Body of pancreas (tissue), 4 donors: ENCODE data around the gene TMEM229A. TPM values are rescaled to one million over a fixed set of nuclear protein-coding genes. Genes with fewer than 3 reads are reported as not detected.

Experiments used
- ATAC-seq: fragments of 150-250 bp; one replicate; pipeline ENCODE4 v1.9.1; 2016
- DNase-seq, 4 donors: peaks; one replicate each; pipeline ENCODE4 v3.0.0-alpha.2; 2019
- H3K27ac ChIP-seq, 4 donors: fragments of 200-600 bp; sonication (generic); 1 replicate in 3 of 4; 2 replicates in 1 of 4; pipeline versions ENCODE4 v1.5.1 to v1.6.1; 2016 to 2019; ENCODE audit warnings: mild to moderate bottlenecking in 1 of 4, mixed read lengths in 1 of 4, moderate library complexity in 1 of 4
- H3K27me3 ChIP-seq, 2 donors: fragments of 200-600 bp; sonication (generic); one replicate each; pipeline ENCODE4 v1.6.0; 2016; ENCODE audit warnings: mild to moderate bottlenecking in 1 of 2
- H3K36me3 ChIP-seq, 2 donors: fragments of 200-600 bp; sonication (generic); replicated peaks in 1 of 2; 2 replicates each; pipeline ENCODE4 v1.5.1; 2016; ENCODE audit warnings: low read depth in 2 of 2; ENCODE audit not compliant: insufficient read depth in 1 of 2
- H3K4me1 ChIP-seq: fragments of 200-600 bp; sonication (generic); one replicate; pipeline ENCODE4 v1.6.0; 2016
- H3K4me3 ChIP-seq, 2 donors: fragments of 200-600 bp; sonication (generic); 1 replicate in 1 of 2; 2 replicates in 1 of 2; pipeline ENCODE4 v1.5.1; 2016 to 2019
- H3K9me3 ChIP-seq, 3 donors: fragments of 200-600 bp; sonication (generic); 1 replicate in 2 of 3; 2 replicates in 1 of 3; pipeline ENCODE4 v1.5.1; 2016
- POLR2A ChIP-seq, 3 donors: fragments of 450-650 bp; IDR thresholded peaks; one replicate each; pipeline ENCODE4 v1.6.1; 2016; ENCODE audit warnings: antibody characterized with exemption in 3 of 3, mild to moderate bottlenecking in 2 of 3
- WGBS, 2 donors: methylation state at CpG; one replicate each; pipeline ENCODE4 v1.1.5; 2017; 5-methylcytosine and 5-hydroxymethylcytosine counted together
- intact Hi-C: fragments of 100-400 bp; cut with DNase I; formaldehyde crosslinking; loops from one replicate; pipeline ENCODE4 v1.15.1; 2023
- total RNA-seq, 2 donors: library from RNA; depleted of rRNA; stranded (reverse); fragments of >200 nt; gene quantifications; one replicate each; pipeline ENCODE4 v1.1.0, GENCODE V29; 2016
- TF ChIP-seq, protein P1 (sequence below), 7 experiments: fragments of 450-650 bp in 4 of 7; fragments of 200-600 bp in 3 of 7; sonication (generic) in 3 of 7; IDR thresholded peaks; one replicate each; pipeline ENCODE4 v1.5.1; 2016 to 2019; ENCODE audit warnings: antibody characterized with exemption in 7 of 7

TMEM229A gene
- total RNA-seq, 2 donors from 2014 or later, result not detected

- DNase-seq (no peak), ATAC-seq (no peak)
- no peaks in the 10 kb centered on the region for H3K9me3 ChIP-seq
- 73 to 80% methylated on average over 3 of the region's 3 CpGs for WGBS, 2 donors
- H3K4me1 ChIP-seq, result no peaks in the 10 kb centered on the region
- H3K4me3 ChIP-seq, result no peak overlapping the region
- H3K27ac ChIP-seq, result no peak overlapping the region
- no peaks in the 10 kb centered on the region for H3K36me3 ChIP-seq
- no peaks in the 10 kb centered on the region for H3K27me3 ChIP-seq
- intact Hi-C loops, result no loop called here
- TF ChIP-seq, protein P1, sequence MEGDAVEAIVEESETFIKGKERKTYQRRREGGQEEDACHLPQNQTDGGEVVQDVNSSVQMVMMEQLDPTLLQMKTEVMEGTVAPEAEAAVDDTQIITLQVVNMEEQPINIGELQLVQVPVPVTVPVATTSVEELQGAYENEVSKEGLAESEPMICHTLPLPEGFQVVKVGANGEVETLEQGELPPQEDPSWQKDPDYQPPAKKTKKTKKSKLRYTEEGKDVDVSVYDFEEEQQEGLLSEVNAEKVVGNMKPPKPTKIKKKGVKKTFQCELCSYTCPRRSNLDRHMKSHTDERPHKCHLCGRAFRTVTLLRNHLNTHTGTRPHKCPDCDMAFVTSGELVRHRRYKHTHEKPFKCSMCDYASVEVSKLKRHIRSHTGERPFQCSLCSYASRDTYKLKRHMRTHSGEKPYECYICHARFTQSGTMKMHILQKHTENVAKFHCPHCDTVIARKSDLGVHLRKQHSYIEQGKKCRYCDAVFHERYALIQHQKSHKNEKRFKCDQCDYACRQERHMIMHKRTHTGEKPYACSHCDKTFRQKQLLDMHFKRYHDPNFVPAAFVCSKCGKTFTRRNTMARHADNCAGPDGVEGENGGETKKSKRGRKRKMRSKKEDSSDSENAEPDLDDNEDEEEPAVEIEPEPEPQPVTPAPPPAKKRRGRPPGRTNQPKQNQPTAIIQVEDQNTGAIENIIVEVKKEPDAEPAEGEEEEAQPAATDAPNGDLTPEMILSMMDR (IDR thresholded peaks at IDR 0.05), result no peak
- no peak for TF ChIP-seq POLR2A (IDR thresholded peaks at IDR 0.05)
Measured at GRCh38 chr7:123999703-124000102, 33.2 kb downstream of the TMEM229A start.

DNA sequence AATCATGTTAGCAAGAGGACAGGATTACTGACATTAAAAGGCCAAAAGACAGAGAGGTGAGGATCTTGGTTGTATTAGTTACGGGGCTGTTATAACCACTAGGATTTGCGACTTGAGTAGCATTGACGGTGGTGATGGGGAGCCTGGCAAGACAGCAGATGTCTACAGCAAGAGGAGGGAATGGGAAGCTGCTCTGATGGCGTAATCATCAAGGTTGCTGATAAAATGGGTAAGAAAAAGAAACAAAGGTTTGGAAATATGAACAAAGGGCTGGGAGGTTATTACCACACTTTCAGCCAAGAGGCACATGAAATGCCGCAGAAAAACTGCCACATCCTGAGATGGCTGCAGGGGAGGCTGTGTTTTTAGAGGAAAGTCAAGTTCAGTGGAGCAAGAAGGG, 33.9 kb downstream of the TMEM229A start:
- Histone ChIP-seq H3K4me3 (no peak overlapping the region), H3K36me3 (no peaks in the 10 kb centered on the region)
- intact Hi-C loops, result no loop called here

GRCh38 chr7:123996327-123996625, 36.6 kb downstream of the TMEM229A start:
- Histone ChIP-seq H3K27me3 (no peaks in the 10 kb centered on the region), H3K4me3 (no peak overlapping the region), H3K4me1 (no peaks in the 10 kb centered on the region), H3K9me3 (no peaks in the 10 kb centered on the region), H3K36me3 (no peaks in the 10 kb centered on the region), H3K27ac (no peak overlapping the region)
- TF ChIP-seq, protein P1 (IDR thresholded peaks at IDR 0.05), result no peak
- TF ChIP-seq POLR2A (IDR thresholded peaks at IDR 0.05), result no peak
- intact Hi-C loops, result no loop called here
- DNase-seq (no peak), ATAC-seq (no peak)
- WGBS, 2 donors, result 85 to 93% methylated on average over 6 of the region's 6 CpGs

More for the DNA sequence above, 33.9 kb downstream of the TMEM229A start:
- H3K27me3 ChIP-seq, result no peaks in the 10 kb centered on the region
- TF ChIP-seq, protein P1 (IDR thresholded peaks at IDR 0.05), result no peak
- no peak for TF ChIP-seq POLR2A (IDR thresholded peaks at IDR 0.05)
- no peak overlapping the region for H3K27ac ChIP-seq
- 76 to 90% methylated on average over 5 of the region's 5 CpGs for WGBS, 2 donors
- no peak for ATAC-seq
- H3K9me3 ChIP-seq, result no peaks in the 10 kb centered on the region
- no peak for DNase-seq
- H3K4me1 ChIP-seq, result no peaks in the 10 kb centered on the region

- intact Hi-C loops, result no loop called here
- Histone ChIP-seq H3K27me3 (no peaks in the 10 kb centered on the region), H3K4me1 (no peaks in the 10 kb centered on the region), H3K4me3 (no peak overlapping the region), H3K9me3 (no peaks in the 10 kb centered on the region), H3K27ac (no peak overlapping the region), H3K36me3 (no peaks in the 10 kb centered on the region)
- WGBS, 2 donors, result 80 to 88% methylated on average over 10 of the region's 10 CpGs
- DNase-seq, result no peak
- no peak for ATAC-seq
- TF ChIP-seq, protein P1 (IDR thresholded peaks at IDR 0.05), result no peak
- no peak for TF ChIP-seq POLR2A (IDR thresholded peaks at IDR 0.05)
Measured at GRCh38 chr7:123995617-123996326, 37.1 kb downstream of the TMEM229A start.

DNA sequence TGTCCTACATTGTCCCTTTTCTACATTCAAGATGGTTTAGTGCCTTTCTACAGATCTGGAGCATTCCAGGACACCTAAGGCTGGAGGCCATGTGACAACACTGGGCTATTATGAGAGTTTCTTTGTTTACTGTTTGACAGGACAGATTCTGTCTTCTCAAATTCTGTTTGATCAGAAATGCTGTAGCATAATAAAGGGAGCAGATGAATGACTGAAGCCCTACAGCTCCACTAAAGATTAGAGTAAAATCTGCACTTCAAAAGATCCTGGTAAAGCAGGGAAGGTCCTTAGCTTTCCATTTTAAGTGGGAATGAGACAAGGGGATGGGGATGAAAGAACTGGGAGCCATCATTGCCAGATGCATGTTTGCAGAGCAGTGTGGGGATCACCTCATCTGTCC, 38.4 kb downstream of the TMEM229A start:
- Histone ChIP-seq H3K4me3 (no peak overlapping the region), H3K27me3 (no peaks in the 10 kb centered on the region), H3K36me3 (no peaks in the 10 kb centered on the region), H3K27ac (no peak overlapping the region), H3K9me3 (no peaks in the 10 kb centered on the region), H3K4me1 (no peaks in the 10 kb centered on the region)
- intact Hi-C loops, result no loop called here
- TF ChIP-seq, protein P1 (IDR thresholded peaks at IDR 0.05), result no peak
- TF ChIP-seq POLR2A (IDR thresholded peaks at IDR 0.05), result no peak
- ATAC-seq, result no peak
- DNase-seq, result no peak
